AG08395 (cell line): ENCODE results near the gene CXCR3.
"Not testable (repeated sequence)": the region's sequence is repeated elsewhere in the genome, so short reads cannot be mapped to it uniquely, and the experiment has no call there.

Experiments used
- DNase-seq: peaks from one replicate; pipeline ENCODE4 v3.0.0; 2012; ENCODE audit warnings: mixed read lengths, low spot score

The CXCR3 gene

DNA sequence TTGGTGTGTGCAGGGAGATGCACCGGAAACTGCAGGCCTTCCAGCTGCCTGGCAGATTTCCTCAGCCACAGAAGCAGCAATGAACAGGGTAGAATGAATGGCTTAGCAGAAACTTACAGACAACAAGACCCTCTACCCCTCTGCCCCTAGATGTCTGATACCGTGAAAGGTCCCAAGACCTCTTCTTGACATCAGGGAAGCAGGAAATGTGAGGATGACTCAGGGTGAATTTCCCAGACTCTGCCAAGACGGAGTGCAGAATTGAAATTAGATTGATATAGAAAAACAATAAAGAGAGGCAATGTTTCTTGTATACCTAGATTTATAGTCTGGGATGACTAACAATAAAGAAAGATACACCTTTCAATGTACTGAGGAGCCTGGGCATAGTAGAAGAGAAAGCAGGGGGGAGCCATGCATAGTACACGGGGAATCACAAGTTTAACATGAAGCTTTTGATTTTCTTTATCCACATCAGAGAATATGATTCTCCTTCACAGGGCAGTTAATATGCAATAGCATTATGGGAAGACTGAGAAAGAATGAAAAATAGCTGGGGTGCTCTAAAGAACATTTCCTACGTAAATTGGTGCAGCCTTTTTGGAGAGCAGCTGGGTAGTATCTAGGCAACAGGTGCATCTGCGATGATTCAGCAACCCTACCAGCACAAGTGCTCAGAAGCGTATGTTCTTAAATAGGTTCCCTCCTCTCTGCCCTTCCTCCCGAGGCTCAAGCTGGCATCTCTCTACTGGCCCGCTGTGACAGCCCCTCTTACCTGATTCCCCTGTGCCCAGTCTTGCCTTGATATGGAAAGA lies 18.3 kb upstream of the CXCR3 start:
- DNase-seq = no peak

DNA sequence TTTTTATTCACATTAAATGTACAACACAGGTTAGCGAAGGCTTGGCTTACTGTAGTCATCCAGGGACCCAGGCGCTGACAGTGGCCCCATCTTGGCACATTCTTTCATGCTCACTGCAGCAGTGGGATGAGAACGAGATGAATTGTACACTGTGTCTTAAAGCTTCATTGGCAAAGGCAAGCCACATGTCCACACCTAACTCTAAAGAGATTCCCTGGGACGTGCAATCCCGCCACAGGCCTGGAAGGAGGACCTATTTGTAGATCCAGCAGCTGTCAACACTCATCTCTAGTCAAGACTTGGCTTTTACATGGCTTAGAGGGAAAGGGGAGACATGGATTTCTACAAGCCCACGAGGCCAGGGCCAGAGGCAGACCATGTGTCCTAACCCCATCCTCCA lies 16.1 kb upstream of the CXCR3 start:
- DNase-seq = no peak

DNA sequence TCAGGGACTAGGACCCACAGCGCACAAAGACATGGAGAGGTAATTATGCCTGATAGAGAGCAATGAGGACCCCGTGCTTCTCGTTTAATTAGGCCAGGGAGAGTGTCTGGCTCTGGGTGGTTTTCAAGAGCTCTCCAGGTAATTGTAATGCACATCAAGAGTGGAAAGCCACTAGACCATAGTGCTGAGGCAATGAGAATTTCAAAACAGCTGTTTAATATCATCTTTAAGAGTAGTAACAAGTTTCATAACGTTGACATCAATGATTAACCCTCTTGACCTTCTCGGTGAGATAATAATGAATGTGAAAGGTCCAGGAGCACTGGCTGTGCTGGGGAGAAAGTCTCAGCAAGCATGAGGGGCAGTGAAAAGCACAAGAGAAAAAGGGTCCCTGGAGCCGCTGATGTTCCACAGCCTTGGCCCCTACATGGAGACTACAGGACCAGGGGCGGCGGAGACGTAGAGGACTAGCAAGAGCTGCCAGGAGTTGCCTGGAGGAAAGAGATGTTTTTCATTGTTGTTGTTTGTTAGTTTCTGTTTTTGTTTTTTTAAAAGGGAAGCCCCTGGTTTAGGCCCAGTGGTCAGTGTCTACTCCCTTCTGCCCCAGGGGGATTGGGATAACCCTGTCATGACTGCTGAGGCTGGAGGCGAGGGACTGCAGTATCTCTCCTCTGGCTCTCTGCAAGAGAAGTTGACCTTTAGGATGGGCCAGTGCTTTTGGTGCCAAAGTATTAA lies 14.8 kb upstream of the CXCR3 start:
- DNase-seq = no peak

GRCh38 chrX:71629467-71629866 lies 11.2 kb upstream of the CXCR3 start:
- DNase-seq = no peak

DNA sequence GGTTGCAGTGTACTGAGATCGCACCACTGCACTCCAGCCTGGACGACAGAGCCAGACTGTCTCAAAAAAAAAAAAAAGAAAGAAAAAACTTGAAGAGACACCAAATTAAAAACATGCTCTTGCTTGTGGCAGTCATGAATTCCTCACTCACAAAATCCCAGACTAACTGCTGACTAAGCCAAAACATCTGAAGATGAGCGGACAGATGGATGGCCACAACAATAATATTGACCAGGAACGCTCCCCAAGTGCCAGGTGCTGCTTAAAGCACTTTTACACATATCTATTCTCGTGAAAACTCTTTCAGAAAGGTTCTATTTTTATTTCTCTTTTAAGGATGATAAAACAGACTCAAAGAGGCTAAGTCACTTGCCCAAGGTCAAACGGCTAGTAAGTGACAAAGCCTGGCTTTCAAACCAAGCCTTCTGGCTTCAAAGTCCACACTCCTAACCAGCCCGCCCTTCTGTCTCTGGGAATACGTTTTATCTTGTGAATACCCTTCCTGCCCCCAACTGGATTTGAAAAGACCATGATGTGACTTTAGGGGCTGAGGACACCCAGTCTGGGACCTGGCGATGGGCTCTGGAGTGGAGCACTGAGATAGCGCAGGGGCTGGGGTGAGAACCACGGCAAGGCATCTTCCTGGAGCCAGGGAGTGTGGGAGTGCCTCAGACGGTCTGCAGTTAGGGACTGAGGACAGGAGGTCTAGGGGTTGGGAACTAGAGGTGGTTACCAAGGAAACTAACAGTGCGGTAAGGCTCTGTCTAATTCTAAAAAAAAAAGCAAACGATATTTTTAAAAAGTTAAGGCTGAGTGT lies 9.5 kb upstream of the CXCR3 start:
- peak; percentile 25 for DNase-seq

DNA sequence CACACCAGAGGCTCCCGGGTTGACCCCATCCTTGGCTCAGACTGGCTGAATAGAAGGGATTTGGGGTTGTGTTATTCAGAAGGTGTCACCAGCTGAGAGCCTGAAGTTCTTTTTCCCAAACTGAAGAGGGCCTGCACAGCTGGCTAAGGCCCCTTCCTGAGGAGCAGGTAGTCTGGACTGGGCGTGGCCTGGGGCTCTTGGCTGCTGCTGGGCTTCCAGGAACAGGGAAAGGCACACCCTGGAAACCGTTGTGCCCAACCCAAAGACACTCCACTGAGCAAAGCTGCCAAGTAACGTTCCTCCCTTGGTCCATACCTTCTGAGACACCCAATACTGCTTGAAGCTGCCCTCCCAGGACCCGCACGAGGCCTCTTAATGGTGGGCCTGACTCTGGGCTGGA lies 8.3 kb upstream of the CXCR3 start:
- DNase-seq = no peak

DNA sequence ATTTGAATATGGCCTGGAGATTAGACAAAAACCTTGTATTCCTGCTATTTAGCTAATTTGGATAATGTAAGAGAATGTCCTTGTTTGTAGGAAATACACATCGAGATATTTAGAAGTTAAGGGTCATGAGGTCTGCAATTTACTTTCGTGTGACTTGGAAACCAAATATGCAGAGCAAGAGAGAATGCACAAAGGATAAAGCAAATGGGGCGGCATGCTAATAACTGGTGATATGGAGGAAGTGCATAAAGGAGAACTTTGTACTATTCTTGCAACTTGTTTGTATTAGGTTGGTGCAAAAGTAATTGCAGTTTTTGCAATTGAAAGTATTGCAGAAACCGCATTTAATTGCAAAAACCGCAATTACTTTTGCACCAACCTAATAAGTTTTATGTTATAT lies 7.2 kb upstream of the CXCR3 start:
- no peak for DNase-seq

DNA sequence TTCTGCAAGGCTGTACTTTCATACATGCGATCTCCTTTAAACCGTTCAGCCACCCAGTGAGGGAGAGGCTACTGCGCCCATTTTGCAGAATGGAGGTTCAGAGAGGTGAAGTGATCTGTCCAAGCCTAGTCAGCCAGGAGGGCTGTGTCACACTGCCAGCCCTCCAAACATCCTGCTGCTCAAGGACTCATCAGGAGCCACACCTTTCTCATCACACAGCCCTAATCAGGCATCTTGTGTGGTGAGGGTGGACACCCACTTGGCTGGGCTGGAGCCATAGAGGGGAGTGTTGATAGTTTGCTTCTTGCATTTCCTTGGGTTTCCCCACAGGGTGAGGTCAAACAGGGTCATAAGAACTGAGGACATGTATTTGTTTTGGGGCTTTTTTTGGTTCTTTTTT lies 5.4 kb upstream of the CXCR3 start:
- DNase-seq = no peak

DNA sequence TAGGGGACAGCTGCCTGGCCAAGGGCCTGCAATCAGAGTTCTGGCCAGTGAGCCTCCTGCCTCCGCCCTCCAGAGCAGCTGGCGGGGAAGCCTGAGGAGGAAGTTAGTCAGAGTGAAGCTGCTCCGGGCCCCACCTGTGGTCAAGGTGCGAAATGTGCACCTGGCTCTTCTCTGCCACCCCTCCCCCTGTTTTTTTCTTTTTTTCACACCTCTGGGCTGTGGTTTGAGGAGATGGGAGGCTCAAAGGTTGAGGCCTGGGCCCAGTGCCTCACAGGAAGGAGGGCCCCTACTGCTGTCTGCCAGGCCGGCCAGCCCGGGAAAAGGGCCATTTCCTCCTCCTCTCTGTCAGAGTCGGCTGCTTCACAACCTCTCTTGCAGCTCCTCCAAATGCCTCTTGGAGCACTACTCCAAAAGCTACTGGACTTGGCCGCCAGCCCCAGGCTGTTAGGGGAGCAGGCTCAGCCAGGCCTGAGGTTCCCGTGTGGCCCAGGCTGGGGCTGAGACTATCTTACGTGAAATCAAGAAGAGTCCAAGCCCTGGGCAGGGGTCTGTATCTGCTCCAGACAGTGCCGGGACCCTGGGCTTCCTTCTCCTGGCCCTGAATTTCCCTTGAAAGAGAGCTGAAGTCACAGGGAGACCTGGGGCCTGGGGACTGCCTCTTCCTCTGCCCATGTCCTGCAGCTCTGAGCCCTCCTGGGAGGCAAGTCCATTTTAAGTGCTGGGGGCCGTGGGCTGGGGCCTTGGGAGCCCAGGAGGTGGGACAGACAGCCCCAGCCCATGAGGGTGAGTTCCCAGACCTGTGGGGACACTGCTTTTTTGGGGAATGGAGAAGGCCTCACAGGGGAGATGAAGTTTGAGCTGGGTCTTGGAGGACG lies 4.5 kb upstream of the CXCR3 start:
- peak; percentile 86 for DNase-seq

- no peak for DNase-seq
These were observed 3.8 kb upstream of the CXCR3 start for GRCh38 chrX:71622032-71622575.

DNA sequence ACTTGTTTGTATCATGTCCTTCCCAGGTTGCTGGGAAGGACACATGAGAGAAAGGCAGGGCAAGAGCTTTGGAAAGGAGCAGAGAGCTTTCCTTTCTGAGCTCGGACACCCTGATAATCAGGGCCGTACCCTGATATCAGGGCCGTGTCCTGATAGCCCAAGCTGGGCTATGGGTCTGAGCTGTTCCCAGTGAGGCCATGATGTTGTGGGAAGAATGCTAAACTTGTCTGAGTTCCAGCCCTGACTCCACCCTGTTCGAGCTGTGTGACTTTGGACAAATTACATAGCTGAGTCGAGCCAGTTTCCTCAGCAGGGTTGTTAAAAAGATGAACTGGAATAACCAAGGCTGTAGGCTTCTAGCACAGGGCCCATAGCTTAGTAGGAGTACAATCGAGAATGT lies 3.3 kb upstream of the CXCR3 start:
- peak; percentile 33 for DNase-seq

GRCh38 chrX:71619986-71620385 lies 1.7 kb upstream of the CXCR3 start:
- no peak for DNase-seq

DNA sequence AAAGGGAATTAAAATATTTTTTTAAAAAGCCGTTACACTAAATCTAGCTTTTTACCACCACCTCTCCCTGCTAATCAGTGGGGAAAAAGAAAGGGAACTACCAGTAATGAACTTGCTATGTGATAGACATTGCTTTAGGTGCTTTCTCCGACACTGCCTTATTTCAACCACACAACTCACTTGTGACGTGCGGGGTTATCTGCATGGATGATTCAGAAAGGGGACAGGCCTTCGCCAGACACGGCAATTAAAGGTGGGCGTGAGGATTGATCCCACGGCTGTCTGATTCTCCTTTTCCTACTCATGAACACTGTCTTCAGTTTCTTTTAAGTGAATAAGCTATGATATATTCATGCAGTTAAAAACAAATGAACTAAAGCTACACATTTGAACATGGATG lies 882 bp upstream of the CXCR3 start:
- no peak for DNase-seq

GRCh38 chrX:71618787-71619186 lies 476 bp upstream of the CXCR3 start:
- DNase-seq = no peak

- no peak for DNase-seq
These were observed 569 bp downstream of the CXCR3 start for GRCh38 chrX:71617742-71618141.

- DNase-seq = no peak
These were observed 1.4 kb downstream of the CXCR3 start for GRCh38 chrX:71616672-71617529.

DNA sequence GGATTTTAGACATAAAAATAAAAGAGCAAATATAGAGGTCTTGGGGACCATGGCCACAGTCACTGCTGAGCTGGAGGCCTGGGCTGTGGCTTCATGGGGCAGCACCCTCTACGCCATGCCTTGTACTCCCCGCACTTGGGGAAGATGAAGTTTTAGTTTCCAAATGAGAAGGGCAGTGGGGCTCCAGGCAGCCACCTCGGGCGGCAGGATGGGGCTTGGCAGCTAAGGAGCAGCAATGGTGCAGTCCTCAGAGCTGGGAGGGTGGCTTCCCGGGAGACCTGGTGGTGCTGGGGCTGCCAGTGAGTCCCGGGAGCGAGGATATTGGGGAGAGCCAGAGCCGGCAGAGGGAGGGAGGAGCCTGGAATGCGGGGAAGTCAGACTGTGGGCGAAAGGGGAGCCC lies 2.4 kb downstream of the CXCR3 start:
- DNase-seq = no peak

- DNase-seq = no peak
These were observed 3.3 kb downstream of the CXCR3 start for GRCh38 chrX:71615056-71615455.

DNA sequence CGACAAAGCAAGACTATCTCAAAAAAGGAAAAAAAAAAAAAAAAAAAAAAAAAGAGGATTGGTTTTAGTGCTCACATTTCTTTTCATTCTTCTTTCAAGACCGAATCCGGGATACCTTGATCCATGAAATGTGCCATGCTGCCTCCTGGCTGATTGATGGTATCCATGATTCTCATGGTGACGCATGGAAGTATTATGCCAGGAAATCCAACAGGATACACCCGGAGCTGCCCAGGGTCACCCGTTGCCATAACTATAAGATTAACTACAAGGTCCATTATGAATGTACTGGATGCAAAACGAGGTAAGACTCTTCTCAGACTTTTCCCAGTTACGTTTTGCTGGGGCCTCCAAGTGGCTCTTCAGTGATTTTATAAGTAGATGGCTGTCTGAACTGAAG lies 6.1 kb downstream of the CXCR3 start:
- no peak for DNase-seq

- DNase-seq = not testable (repeated sequence)
These were observed 6.6 kb downstream of the CXCR3 start for GRCh38 chrX:71611736-71612135.
